Measurements from ENCODE around the gene CLCN3. TPM values are rescaled to one million over a fixed set of nuclear protein-coding genes. Genes with fewer than 3 reads are reported as not detected.
A peak's percentile ranks its signal among the peaks of the same experiment; 100 is the strongest.

CLCN3 gene
- total RNA-seq, 1 experiment from 2014 or later: 42.1 TPM

DNA sequence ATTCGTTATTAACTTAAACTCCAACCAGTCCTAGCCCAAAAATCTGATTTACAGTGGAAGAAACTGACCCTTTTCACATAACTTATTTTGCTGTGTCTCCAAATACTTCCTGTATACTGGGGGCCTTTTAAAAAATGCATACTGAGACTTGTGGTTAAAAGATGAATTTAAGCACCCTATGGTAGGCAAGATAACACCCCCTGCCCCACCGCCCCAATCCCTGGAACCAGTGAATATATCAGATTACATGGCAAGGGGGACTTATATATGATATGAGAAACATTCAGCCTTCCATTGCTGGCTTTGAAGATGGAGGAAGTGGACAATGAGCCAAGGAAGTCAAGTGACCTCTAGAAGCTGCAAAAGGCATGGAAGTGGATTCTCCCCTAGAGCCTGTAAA is 3.1 kb upstream of the CLCN3 start:
- H3K27me3 Mint-ChIP-seq (ENCODE audit: insufficient read depth, unreplicated experiment): no peaks in the 10 kb centered on the region
- BruUV-seq (replicated peaks): no TSS peak
- H3K36me3 Mint-ChIP-seq (ENCODE audit: insufficient read depth, unreplicated experiment): peaks cover 15% of the 10 kb centered on the region
- TF ChIP-seq, protein P1, sequence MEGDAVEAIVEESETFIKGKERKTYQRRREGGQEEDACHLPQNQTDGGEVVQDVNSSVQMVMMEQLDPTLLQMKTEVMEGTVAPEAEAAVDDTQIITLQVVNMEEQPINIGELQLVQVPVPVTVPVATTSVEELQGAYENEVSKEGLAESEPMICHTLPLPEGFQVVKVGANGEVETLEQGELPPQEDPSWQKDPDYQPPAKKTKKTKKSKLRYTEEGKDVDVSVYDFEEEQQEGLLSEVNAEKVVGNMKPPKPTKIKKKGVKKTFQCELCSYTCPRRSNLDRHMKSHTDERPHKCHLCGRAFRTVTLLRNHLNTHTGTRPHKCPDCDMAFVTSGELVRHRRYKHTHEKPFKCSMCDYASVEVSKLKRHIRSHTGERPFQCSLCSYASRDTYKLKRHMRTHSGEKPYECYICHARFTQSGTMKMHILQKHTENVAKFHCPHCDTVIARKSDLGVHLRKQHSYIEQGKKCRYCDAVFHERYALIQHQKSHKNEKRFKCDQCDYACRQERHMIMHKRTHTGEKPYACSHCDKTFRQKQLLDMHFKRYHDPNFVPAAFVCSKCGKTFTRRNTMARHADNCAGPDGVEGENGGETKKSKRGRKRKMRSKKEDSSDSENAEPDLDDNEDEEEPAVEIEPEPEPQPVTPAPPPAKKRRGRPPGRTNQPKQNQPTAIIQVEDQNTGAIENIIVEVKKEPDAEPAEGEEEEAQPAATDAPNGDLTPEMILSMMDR (IDR thresholded peaks at IDR 0.05; ENCODE audit: insufficient read depth in 1 of 2, low read depth in 1 of 2, low read length in 1 of 2, severe bottlenecking in 1 of 2, unreplicated experiment in 1 of 2): no peak
- Histone ChIP-seq H3K9me3 (no peaks in the 10 kb centered on the region), H3K27me3 (replicated peaks; ENCODE audit: control insufficient read depth, insufficient read depth, low read length) (no peaks in the 10 kb centered on the region), H3K4me3 (ENCODE audit: low read depth, low read length) (no peak overlapping the region), H3K36me3 (ENCODE audit: control insufficient read depth, insufficient read depth, low read length) (no peaks in the 10 kb centered on the region), H3K4me1 (peaks cover 15% of the 10 kb centered on the region; the same call in 1 of the 2 replicates)
- no peaks in the 10 kb centered on the region for H3K9me3 Mint-ChIP-seq (ENCODE audit: unreplicated experiment)
- H3K4me1 Mint-ChIP-seq (ENCODE audit: low read depth, unreplicated experiment): no peaks in the 10 kb centered on the region
- ChIA-PET POLR2A (no interaction called here), CTCF (no interaction called here)
- H3K27ac Mint-ChIP-seq (ENCODE audit: unreplicated experiment): no peak overlapping the region
- H3K4me3 Mint-ChIP-seq (ENCODE audit: unreplicated experiment): no peak overlapping the region
- intact Hi-C loops (cut with micrococcal nuclease; ENCODE audit: unreplicated experiment): no loop called here
- DNase-seq: no peak

DNA sequence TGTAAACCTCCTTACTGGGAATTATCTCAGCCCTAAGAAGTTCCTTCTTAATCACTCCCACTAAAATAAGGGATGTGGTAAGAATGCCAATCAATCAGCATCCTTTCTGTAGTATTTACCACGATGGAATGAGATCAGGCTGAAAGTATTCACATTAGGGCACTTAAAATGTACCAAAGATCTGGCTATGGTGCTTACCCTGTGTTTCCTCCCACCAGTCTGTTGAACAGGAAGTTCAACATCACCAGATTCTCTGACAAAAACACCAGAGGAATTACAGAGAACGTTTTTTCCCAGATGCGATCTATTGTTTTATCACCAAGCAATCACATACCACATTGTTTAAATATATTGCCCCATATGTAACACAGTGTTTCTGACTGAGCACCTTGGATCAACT is 2.1 kb upstream of the CLCN3 start:
- Mint-ChIP-seq H3K27me3 (ENCODE audit: insufficient read depth, unreplicated experiment) (no peaks in the 10 kb centered on the region), H3K4me1 (ENCODE audit: low read depth, unreplicated experiment) (no peaks in the 10 kb centered on the region), H3K4me3 (ENCODE audit: unreplicated experiment) (no peak overlapping the region), H3K27ac (ENCODE audit: unreplicated experiment) (no peak overlapping the region), H3K36me3 (ENCODE audit: insufficient read depth, unreplicated experiment) (peaks cover 9% of the 10 kb centered on the region), H3K9me3 (ENCODE audit: unreplicated experiment) (no peaks in the 10 kb centered on the region)
- Histone ChIP-seq H3K36me3 (ENCODE audit: control insufficient read depth, insufficient read depth, low read length) (no peaks in the 10 kb centered on the region), H3K4me1 (peaks cover 22% of the 10 kb centered on the region), H3K9me3 (no peaks in the 10 kb centered on the region), H3K4me3 (ENCODE audit: low read depth, low read length) (no peak overlapping the region), H3K27me3 (replicated peaks; ENCODE audit: control insufficient read depth, insufficient read depth, low read length) (no peaks in the 10 kb centered on the region)
- no peak for DNase-seq
- intact Hi-C loops (cut with micrococcal nuclease; ENCODE audit: unreplicated experiment): no loop called here
- no TSS peak for BruUV-seq (replicated peaks)
- TF ChIP-seq, protein P1 (IDR thresholded peaks at IDR 0.05; ENCODE audit: insufficient read depth in 1 of 2, low read depth in 1 of 2, low read length in 1 of 2, severe bottlenecking in 1 of 2, unreplicated experiment in 1 of 2): no peak
- ChIA-PET CTCF (interaction anchor here (1.0 kb wide), 1 partner anchor 41 kb away, joined by 4 read pairs; no protein-coding TSS in a partner anchor), POLR2A (no interaction called here)

- peaks cover 19% of the 10 kb centered on the region for H3K4me1 ChIP-seq
- H3K36me3 Mint-ChIP-seq (ENCODE audit: insufficient read depth, unreplicated experiment): peaks cover 9% of the 10 kb centered on the region
- H3K4me3 ChIP-seq (ENCODE audit: low read depth, low read length): peak overlapping the region; percentile 62
- TF ChIP-seq, protein P1 (IDR thresholded peaks at IDR 0.05; ENCODE audit: insufficient read depth in 1 of 2, low read depth in 1 of 2, low read length in 1 of 2, severe bottlenecking in 1 of 2, unreplicated experiment in 1 of 2): no peak
- peak overlapping the region; percentile 84 for H3K4me3 Mint-ChIP-seq (ENCODE audit: unreplicated experiment)
- H3K4me1 Mint-ChIP-seq (ENCODE audit: low read depth, unreplicated experiment): no peaks in the 10 kb centered on the region
- BruUV-seq (replicated peaks): no TSS peak
- H3K27me3 Mint-ChIP-seq (ENCODE audit: insufficient read depth, unreplicated experiment): no peaks in the 10 kb centered on the region
- CTCF ChIA-PET: interaction anchor here (1.0 kb wide), 1 partner anchor 40 kb away, joined by 4 read pairs; no protein-coding TSS in a partner anchor
- intact Hi-C loops (cut with micrococcal nuclease; ENCODE audit: unreplicated experiment): no loop called here
- no peaks in the 10 kb centered on the region for H3K27me3 ChIP-seq (replicated peaks; ENCODE audit: control insufficient read depth, insufficient read depth, low read length)
- DNase-seq: no peak
- peak overlapping the region; percentile 95 for H3K27ac Mint-ChIP-seq (ENCODE audit: unreplicated experiment)
- no peaks in the 10 kb centered on the region for H3K9me3 ChIP-seq
- no peaks in the 10 kb centered on the region for H3K9me3 Mint-ChIP-seq (ENCODE audit: unreplicated experiment)
- no peaks in the 10 kb centered on the region for H3K36me3 ChIP-seq (ENCODE audit: control insufficient read depth, insufficient read depth, low read length)
- POLR2A ChIA-PET: interaction anchor here (2.2 kb wide), 1 partner anchor 41 kb away, joined by 19 read pairs; no protein-coding TSS in a partner anchor
These were observed 1.4 kb upstream of the CLCN3 start for GRCh38 chr4:169618986-169619385.

All from Caco-2 (cell line).